NCI-H128 (cell line): ENCODE results near the gene CRYBA2.

Experiments
- DNase-seq: peaks from one replicate; lab custom pipeline; 2025; ENCODE audit not compliant: unreplicated experiment; lab: John Stamatoyannopoulos, UW

Gene CRYBA2

GRCh38 chr2:218982586-218983262 lies 10.5 kb downstream of the CRYBA2 start:
- no peak for DNase-seq

GRCh38 chr2:218981881-218982585 lies 11.2 kb downstream of the CRYBA2 start:
- DNase-seq = no peak

- DNase-seq = no peak
Measured at GRCh38 chr2:218981390-218981880, 11.8 kb downstream of the CRYBA2 start.

- DNase-seq = no peak
Measured at GRCh38 chr2:218980735-218981389, 12.4 kb downstream of the CRYBA2 start.

GRCh38 chr2:218979846-218980734 lies 13.1 kb downstream of the CRYBA2 start:
- DNase-seq = peak; percentile 74

GRCh38 chr2:218975060-218975777 lies 18.0 kb downstream of the CRYBA2 start:
- DNase-seq = no peak

- no peak for DNase-seq
Measured at GRCh38 chr2:218970894-218971293, 22.3 kb downstream of the CRYBA2 start.

GRCh38 chr2:218964041-218964771 lies 29.0 kb downstream of the CRYBA2 start:
- no peak for DNase-seq

GRCh38 chr2:218963601-218964000 lies 29.6 kb downstream of the CRYBA2 start:
- DNase-seq = no peak

GRCh38 chr2:218962859-218963492 lies 30.2 kb downstream of the CRYBA2 start:
- DNase-seq = peak; percentile 63

- DNase-seq = no peak
Measured at GRCh38 chr2:218961651-218962570, 31.3 kb downstream of the CRYBA2 start.

- DNase-seq = no peak
Measured at GRCh38 chr2:218961229-218961628, 32.0 kb downstream of the CRYBA2 start.

GRCh38 chr2:218960309-218961165 lies 32.7 kb downstream of the CRYBA2 start:
- DNase-seq = no peak

GRCh38 chr2:218959761-218960308 lies 33.4 kb downstream of the CRYBA2 start:
- no peak for DNase-seq

- peak; percentile 86 for DNase-seq
Measured at GRCh38 chr2:218959141-218959731, 34.0 kb downstream of the CRYBA2 start, which contains the start of gene CDK5R2. Gene CDK5R2, plus strand, starts transcription at chr2:218959666. Its CDS starts 155 bp downstream, at chr2:218959821.

GRCh38 chr2:218958276-218958675 lies 34.9 kb downstream of the CRYBA2 start:
- DNase-seq = no peak
